Gastroesophageal sphincter (tissue), 4 donors: ENCODE measurements around the gene MYEF2. TPM values are rescaled to one million over a fixed set of nuclear protein-coding genes. Genes with fewer than 3 reads are reported as not detected.

Source experiments
- ATAC-seq: fragments of 150-250 bp; one replicate; pipeline ENCODE4 v1.9.1; 2016; ENCODE audit warnings: mild to moderate bottlenecking, moderate library complexity
- H3K27ac ChIP-seq, 4 donors: fragments of 200-600 bp; sonication (generic) in 3 of 4; 1 replicate in 3 of 4; 2 replicates in 1 of 4; pipeline ENCODE4 v1.5.1; 2016 to 2019
- H3K27me3 ChIP-seq: fragments of 200-600 bp; sonication (generic); one replicate; pipeline ENCODE4 v1.5.1; 2019
- H3K36me3 ChIP-seq, 2 donors: fragments of 200-600 bp; sonication (generic); one replicate each; pipeline ENCODE4 v1.5.1; 2019; ENCODE audit warnings: control low read depth in 1 of 2
- H3K4me1 ChIP-seq, 3 donors: fragments of 200-600 bp; sonication (generic); 1 replicate in 2 of 3; 2 replicates in 1 of 3; pipeline ENCODE4 v1.5.1; 2016 to 2019; ENCODE audit warnings: control low read depth in 2 of 3
- H3K4me3 ChIP-seq, 2 donors: fragments of 200-600 bp; sonication (generic); one replicate each; pipeline ENCODE4 v1.5.1; 2019; ENCODE audit warnings: mild to moderate bottlenecking in 1 of 2, moderate library complexity in 1 of 2
- H3K9me3 ChIP-seq, 3 donors: fragments of 200-600 bp; sonication (generic); one replicate each; pipeline ENCODE4 v1.5.1; 2017 to 2019; ENCODE audit warnings: control low read depth in 2 of 3
- CTCF ChIP-seq, 4 experiments: fragments of 200-600 bp in 2 of 4; fragments of 450-650 bp in 2 of 4; sonication (generic) in 1 of 4; IDR thresholded peaks; one replicate each; pipeline ENCODE4 v1.5.1; 2017 to 2019; ENCODE audit warnings: antibody characterized with exemption in 4 of 4, mild to moderate bottlenecking in 2 of 4, moderate library complexity in 2 of 4
- EP300 ChIP-seq: sonication (generic); formaldehyde crosslinking; IDR thresholded peaks from one replicate; pipeline ENCODE4 v1.6.1; 2017; ENCODE audit warnings: antibody characterized with exemption, mild to moderate bottlenecking
- POLR2A ChIP-seq, 2 donors: fragments of 450-650 bp; IDR thresholded peaks; one replicate each; pipeline ENCODE4 v1.6.1; 2017; ENCODE audit warnings: antibody characterized with exemption in 2 of 2, mild to moderate bottlenecking in 2 of 2, moderate library complexity in 1 of 2
- POLR2AphosphoS5 ChIP-seq: sonication (generic); formaldehyde crosslinking; IDR thresholded peaks from one replicate; pipeline ENCODE4 v1.6.1; 2017; ENCODE audit warnings: antibody characterized with exemption
- WGBS, 2 donors: methylation state at CpG; one replicate each; pipeline ENCODE4 v1.1.5; 2018; ENCODE audit warnings: low coverage in 1 of 2; 5-methylcytosine and 5-hydroxymethylcytosine counted together
- total RNA-seq, 4 donors: library from RNA; depleted of rRNA; stranded (reverse); fragments of >200 nt; gene quantifications; one replicate each; pipeline ENCODE4 v1.1.0, GENCODE V29; 2016

The MYEF2 gene
- 10 to 100 TPM; 19.3 to 94.2 (median 40.1) TPM for total RNA-seq

- no peaks in the 10 kb centered on the region for H3K36me3 ChIP-seq
- peak within 1 kb of the TSS; percentile 76 to 91 for H3K4me3 ChIP-seq
- 5% methylated on average over 6 of the region's 71 CpGs; no CpG with 5 or more reads in 1 of the 2 donors for WGBS, 2 donors
- H3K4me1 ChIP-seq = peaks cover 0 to 24% (median 0%) of the 10 kb centered on the region in 3 donors
- H3K9me3 ChIP-seq = no peaks in the 10 kb centered on the region
- no peaks in the 10 kb centered on the region for H3K27me3 ChIP-seq
- peak within 1 kb of the TSS; percentile 87 to 98 (median 93) for H3K27ac ChIP-seq
- TF ChIP-seq POLR2A (IDR thresholded peaks at IDR 0.05) (peak; percentile 19 to 24), CTCF (IDR thresholded peaks at IDR 0.05) (peak in 2 of 4 experiments; percentile 29 to 42), POLR2AphosphoS5 (no peak)
- peak; percentile 85 for ATAC-seq
Observed at GRCh38 chr15:48177766-48178647, at the start of gene MYEF2. TSS of gene MYEF2 (minus strand) at chr15:48178295. CDS start at chr15:48178237, 58 bp downstream.

GRCh38 chr15:48225771-48226170 lies 47.7 kb upstream of the MYEF2 start:
- Histone ChIP-seq H3K4me3 (no peak overlapping the region), H3K27ac (no peak overlapping the region), H3K9me3 (no peaks in the 10 kb centered on the region), H3K36me3 (no peaks in the 10 kb centered on the region), H3K27me3 (no peaks in the 10 kb centered on the region), H3K4me1 (no peaks in the 10 kb centered on the region)
- TF ChIP-seq CTCF (IDR thresholded peaks at IDR 0.05) = no peak
- no peak for TF ChIP-seq POLR2AphosphoS5
- TF ChIP-seq EP300 = no peak
- no peak for TF ChIP-seq POLR2A (IDR thresholded peaks at IDR 0.05)
- no peak for ATAC-seq
- 36 to 57% methylated on average over 2 to 3 of the region's 3 CpGs for WGBS, 2 donors

GRCh38 chr15:48222627-48223026 lies 44.5 kb upstream of the MYEF2 start:
- Histone ChIP-seq H3K4me1 (no peaks in the 10 kb centered on the region), H3K27ac (no peak overlapping the region)
- no peak for ATAC-seq

GRCh38 chr15:48221885-48222284 lies 43.8 kb upstream of the MYEF2 start:
- Histone ChIP-seq H3K4me3 (no peak overlapping the region), H3K9me3 (no peaks in the 10 kb centered on the region), H3K27me3 (no peaks in the 10 kb centered on the region), H3K36me3 (no peaks in the 10 kb centered on the region), H3K4me1 (no peaks in the 10 kb centered on the region), H3K27ac (no peak overlapping the region)
- TF ChIP-seq EP300 = no peak
- TF ChIP-seq POLR2AphosphoS5 = no peak
- no peak for TF ChIP-seq CTCF (IDR thresholded peaks at IDR 0.05)
- no peak for TF ChIP-seq POLR2A (IDR thresholded peaks at IDR 0.05)
- ATAC-seq = no peak
- WGBS, 2 donors = 75 to 77% methylated on average over 3 to 4 of the region's 4 CpGs

More at GRCh38 chr15:48222627-48223026, 44.5 kb upstream of the MYEF2 start:
- no peaks in the 10 kb centered on the region for H3K9me3 ChIP-seq
- TF ChIP-seq CTCF (IDR thresholded peaks at IDR 0.05) (no peak), POLR2A (IDR thresholded peaks at IDR 0.05) (no peak), EP300 (no peak), POLR2AphosphoS5 (no peak)
- no peaks in the 10 kb centered on the region for H3K36me3 ChIP-seq
- H3K4me3 ChIP-seq = no peak overlapping the region
- 33 to 86% methylated on average over 1 of the region's 1 CpG for WGBS, 2 donors
- H3K27me3 ChIP-seq = no peaks in the 10 kb centered on the region

GRCh38 chr15:48221261-48221660 lies 43.2 kb upstream of the MYEF2 start:
- TF ChIP-seq CTCF (IDR thresholded peaks at IDR 0.05) = no peak
- no peak for TF ChIP-seq EP300
- no peak for TF ChIP-seq POLR2A (IDR thresholded peaks at IDR 0.05)
- TF ChIP-seq POLR2AphosphoS5 = no peak
- WGBS, 2 donors = 48 to 70% methylated on average over 1 of the region's 1 CpG
- H3K4me3 ChIP-seq = no peak overlapping the region
- no peaks in the 10 kb centered on the region for H3K36me3 ChIP-seq
- H3K27ac ChIP-seq = no peak overlapping the region
- no peaks in the 10 kb centered on the region for H3K4me1 ChIP-seq
- H3K9me3 ChIP-seq = no peaks in the 10 kb centered on the region
- no peak for ATAC-seq
- no peaks in the 10 kb centered on the region for H3K27me3 ChIP-seq
